HG02571 (cell line): ENCODE measurements around the gene UHRF2.
A peak's percentile ranks its signal among the peaks of the same experiment; 100 is the strongest.
"Not testable (repeated sequence)": the region's sequence is repeated elsewhere in the genome, so short reads cannot be mapped to it uniquely, and the experiment has no call there.

ENCODE experiments used
- ATAC-seq: cut with Tn5 transposase; IDR thresholded peaks from one replicate; pipeline ENCODE4 v1.9.1; 2021; ENCODE audit warnings: mild to moderate bottlenecking, moderate library complexity; ENCODE audit not compliant: unreplicated experiment

Gene UHRF2

GRCh38 chr9:6412487-6413364 is at the start of gene UHRF2:
TSS of gene UHRF2 (plus strand) at chr9:6413199. CDS start at chr9:6413491, 292 bp downstream.
- peak; percentile 77 for ATAC-seq

GRCh38 chr9:6367128-6367890 is 45.7 kb upstream of the UHRF2 start:
- no peak for ATAC-seq

GRCh38 chr9:6368831-6369230 is 44.2 kb upstream of the UHRF2 start:
- ATAC-seq = no peak

- not testable (repeated sequence) for ATAC-seq
These were observed 31.5 kb upstream of the UHRF2 start for GRCh38 chr9:6381477-6382012.

GRCh38 chr9:6382681-6383080 is 30.3 kb upstream of the UHRF2 start:
- ATAC-seq = no peak

GRCh38 chr9:6383551-6384225 is 29.3 kb upstream of the UHRF2 start:
- ATAC-seq = no peak

- no peak for ATAC-seq
These were observed 28.3 kb upstream of the UHRF2 start for GRCh38 chr9:6384732-6385131.

GRCh38 chr9:6399071-6399470 is 13.9 kb upstream of the UHRF2 start:
- ATAC-seq = no peak

- ATAC-seq = no peak
These were observed 7.6 kb upstream of the UHRF2 start for GRCh38 chr9:6405371-6405770.

- no peak for ATAC-seq
These were observed 5.2 kb upstream of the UHRF2 start for GRCh38 chr9:6407778-6408177.

GRCh38 chr9:6408320-6408719 is 4.7 kb upstream of the UHRF2 start:
- ATAC-seq = no peak

- ATAC-seq = no peak
These were observed 3.2 kb upstream of the UHRF2 start for GRCh38 chr9:6409811-6410210.

GRCh38 chr9:6410633-6411032 is 2.4 kb upstream of the UHRF2 start:
- ATAC-seq = no peak

GRCh38 chr9:6413365-6414246 is 607 bp downstream of the UHRF2 start:
- peak; percentile 17 for ATAC-seq

GRCh38 chr9:6414247-6414641 is 1.2 kb downstream of the UHRF2 start:
- ATAC-seq = no peak

- ATAC-seq = no peak
These were observed 2.3 kb downstream of the UHRF2 start for GRCh38 chr9:6415266-6415665.

- no peak for ATAC-seq
These were observed 4.2 kb downstream of the UHRF2 start for GRCh38 chr9:6417186-6417585.

GRCh38 chr9:6418764-6419163 is 5.8 kb downstream of the UHRF2 start:
- ATAC-seq = no peak

GRCh38 chr9:6424940-6425339 is 11.9 kb downstream of the UHRF2 start:
- no peak for ATAC-seq

- ATAC-seq = no peak
These were observed 13.1 kb downstream of the UHRF2 start for GRCh38 chr9:6426117-6426516.
